HepG2 (cell line): ENCODE measurements around the gene KDM2B. TPM values are rescaled to one million over a fixed set of nuclear protein-coding genes. Genes with fewer than 3 reads are reported as not detected.
A peak's percentile ranks its signal among the peaks of the same experiment; 100 is the strongest.

Source experiments
- CREB3 ChIP-seq: sonication (generic); formaldehyde crosslinking; IDR thresholded peaks from 2 replicates; pipeline ENCODE4 v1.5.0; 2020; ENCODE audit warnings: missing genetic modification reagents
- HDAC1 ChIP-seq: sonication (generic); formaldehyde crosslinking; IDR thresholded peaks from 2 replicates; pipeline ENCODE4 v1.5.1; 2020; ENCODE audit warnings: mild to moderate bottlenecking, missing genetic modification reagents
- HMGA1 ChIP-seq: sonication (generic); formaldehyde crosslinking; conservative IDR thresholded peaks from 2 replicates; pipeline ENCODE4 v1.4.0; 2020; ENCODE audit warnings: missing genetic modification reagents
- HNF1A ChIP-seq, 2 experiments: sonication (generic) in 1 of 2; formaldehyde crosslinking in 1 of 2; IDR thresholded peaks; 2 replicates each; pipeline versions ENCODE4 v1.4.0 to v1.6.1; 2016 to 2020; ENCODE audit warnings: borderline replicate concordance in 1 of 2, low read depth in 1 of 2, mild to moderate bottlenecking in 1 of 2, missing genetic modification reagents in 1 of 2
- HNRNPUL1 ChIP-seq: fragments of 200-400 bp; formaldehyde crosslinking; IDR thresholded peaks from 2 replicates; pipeline ENCODE4 v1.6.1; 2017; ENCODE audit warnings: low read depth, mild to moderate bottlenecking, low read length, moderate library complexity
- IKZF5 ChIP-seq: IDR thresholded peaks from 2 replicates; pipeline ENCODE4 v1.6.1; 2018; ENCODE audit warnings: missing genetic modification reagents, mild to moderate bottlenecking, missing compliant biosample characterization
- MTF2 ChIP-seq: sonication (generic); formaldehyde crosslinking; IDR thresholded peaks from 2 replicates; pipeline ENCODE4 v1.5.0; 2020; ENCODE audit warnings: missing genetic modification reagents, borderline replicate concordance
- NCOA5 ChIP-seq: sonication (generic); formaldehyde crosslinking; IDR thresholded peaks from 2 replicates; pipeline ENCODE4 v1.4.0; 2020; ENCODE audit warnings: missing genetic modification reagents
- PREB ChIP-seq: sonication (generic); formaldehyde crosslinking; IDR thresholded peaks from 2 replicates; pipeline ENCODE4 v1.4.0; 2020; ENCODE audit warnings: missing genetic modification reagents
- SRSF4 ChIP-seq: fragments of 200-400 bp; formaldehyde crosslinking; IDR thresholded peaks from one replicate; pipeline ENCODE4 v1.6.1; 2018; ENCODE audit warnings: mild to moderate bottlenecking, low read depth, low read length, moderate library complexity; ENCODE audit not compliant: poor library complexity, severe bottlenecking
- ZBTB39 ChIP-seq: sonication (generic); formaldehyde crosslinking; IDR thresholded peaks from 2 replicates; pipeline ENCODE4 v1.5.0; 2020; ENCODE audit warnings: missing genetic modification reagents
- ZMAT5 ChIP-seq: sonication (generic); formaldehyde crosslinking; IDR thresholded peaks from 2 replicates; pipeline ENCODE4 v1.5.0; 2020; ENCODE audit warnings: mild to moderate bottlenecking, low read depth, missing genetic modification reagents, borderline replicate concordance
- ZNF367 ChIP-seq: sonication (generic); formaldehyde crosslinking; IDR thresholded peaks from 2 replicates; pipeline ENCODE4 v1.4.0; 2020; ENCODE audit warnings: missing genetic modification reagents, borderline replicate concordance
- ZNF451 ChIP-seq: sonication (generic); formaldehyde crosslinking; IDR thresholded peaks from 2 replicates; pipeline ENCODE4 v1.5.0; 2020; ENCODE audit warnings: mild to moderate bottlenecking, missing genetic modification reagents
- ZNF660 ChIP-seq: sonication (generic); formaldehyde crosslinking; IDR thresholded peaks from 2 replicates; pipeline ENCODE4 v1.5.1; 2020; ENCODE audit warnings: mild to moderate bottlenecking, low read depth, missing genetic modification reagents, borderline replicate concordance
- ZNF704 ChIP-seq: sonication (generic); formaldehyde crosslinking; IDR thresholded peaks from 2 replicates; pipeline ENCODE4 v1.8.1; 2023; ENCODE audit warnings: mild to moderate bottlenecking, inconsistent platforms, moderate library complexity, missing genetic modification reagents, borderline replicate concordance
- ZNF879 ChIP-seq: sonication (generic); formaldehyde crosslinking; IDR thresholded peaks from 2 replicates; pipeline ENCODE4 v1.8.1; 2023; ENCODE audit warnings: missing genetic modification reagents
- polyA plus RNA-seq, 8 experiments: library from polyadenylated mRNA; depleted of rRNA in 3 of 8; stranded (reverse) in 7 of 8; unstranded in 1 of 8; fragments of >200 nt; fragmentation: Illumina TruSeq in 4 of 8; extraction: Trizol in 4 of 8; gene quantifications; 2 replicates each; pipeline versions ENCODE4 v1.2.1 to v1.2.3, GENCODE V29; 2011 to 2016; ENCODE audit warnings: low read depth in 4 of 8, missing spikeins in 1 of 8, mixed read lengths in 1 of 8; ENCODE audit not compliant: insufficient read depth in 1 of 8
- total RNA-seq, 5 experiments: library from RNA; depleted of rRNA; stranded (reverse); fragments of >200 nt; fragmentation: Illumina TruSeq; extraction: Trizol; gene quantifications; 2 replicates each; pipeline ENCODE4 v1.2.3, GENCODE V29; 2016; ENCODE audit warnings: low read depth in 1 of 5

Gene KDM2B
- total and polyA plus RNA-seq, 2 of the 13 experiments (the other 11 are each of a cell fraction or from before 2014, with no cell fraction given), result 17.5 to 26.1 TPM

GRCh38 chr12:121550974-121551634, 29.7 kb downstream of the KDM2B start (continued):
- no peak for TF ChIP-seq ZNF660 (CRISPR knock-in tag)
- no peak for TF ChIP-seq HMGA1 (CRISPR knock-in tag)
- TF ChIP-seq HNRNPUL1, result no peak
- TF ChIP-seq ZBTB39 (CRISPR knock-in tag), result no peak
- peak; percentile 53; the same call in 1 of the 2 replicates for TF ChIP-seq IKZF5 (CRISPR knock-in tag)
- TF ChIP-seq ZNF451 (CRISPR knock-in tag), result no peak
- no peak for TF ChIP-seq NCOA5
- TF ChIP-seq ZMAT5 (CRISPR knock-in tag), result no peak
- no peak for TF ChIP-seq ZNF879 (CRISPR knock-in tag)
- TF ChIP-seq ZNF704 (CRISPR knock-in tag), result no peak
- TF ChIP-seq PREB (CRISPR knock-in tag), result no peak
- TF ChIP-seq CREB3 (CRISPR knock-in tag), result no peak
- TF ChIP-seq ZNF367 (CRISPR knock-in tag), result no peak
- TF ChIP-seq HNF1A (IDR thresholded peaks at IDR 0.05; ENCODE audit: low read depth), result peak; percentile 66; the same call in 1 of the 2 replicates
- TF ChIP-seq HNF1A (CRISPR knock-in tag; IDR thresholded peaks at IDR 0.05; ENCODE audit: borderline replicate concordance), result peak; percentile 92
- no peak for TF ChIP-seq SRSF4
- TF ChIP-seq HDAC1, result peak; percentile 87
- no peak for TF ChIP-seq MTF2 (CRISPR knock-in tag)
